ENCODE results near the gene NDUFB2.

GRCh38 chr7:140714331-140715040, 18.0 kb downstream of the NDUFB2 start:
- TF ChIP-seq EZH2 (IDR thresholded peaks at IDR 0.05) (no peak), POLR2AphosphoS5 (IDR thresholded peaks at IDR 0.05; ENCODE audit: borderline replicate concordance, low read depth, low read length) (no peak)

All from SK-N-MC (cell line).